Dendritic cell treated with granulocyte-macrophage colony-stimulating factor and Interleukin-4, amounts not matched to agents 40 ng/mL and 50 ng/mL, for 4 days (primary cell): ENCODE results near the gene PHLPP2.

Experiments used
- H3K27ac Mint-ChIP-seq: one replicate; pipeline ENCODE4 v1.8.0; 2022; ENCODE audit warnings: mild to moderate bottlenecking, mixed read lengths
- H3K27me3 Mint-ChIP-seq: one replicate; pipeline ENCODE4 v1.8.0; 2022; ENCODE audit warnings: mild to moderate bottlenecking, mixed read lengths
- H3K36me3 Mint-ChIP-seq: one replicate; pipeline ENCODE4 v1.8.0; 2022; ENCODE audit warnings: low read depth, mixed read lengths
- H3K4me1 Mint-ChIP-seq: one replicate; pipeline ENCODE4 v1.8.0; 2022; ENCODE audit warnings: low read depth, mixed read lengths
- H3K4me3 Mint-ChIP-seq: one replicate; pipeline ENCODE4 v1.8.0; 2022; ENCODE audit warnings: mild to moderate bottlenecking, moderate library complexity, mixed read lengths
- H3K9me3 Mint-ChIP-seq: one replicate; pipeline ENCODE4 v1.8.0; 2022; ENCODE audit warnings: mixed read lengths
- intact Hi-C: fragments of 100-400 bp; cut with micrococcal nuclease; formaldehyde crosslinking; loops from one replicate; pipeline ENCODE4 v1.15.0; 2022

The PHLPP2 gene

GRCh38 chr16:71724320-71724751, at the start of gene PHLPP2:
Gene PHLPP2 (minus strand): TSS chr16:71724701. CDS start chr16:71714795, 9,906 bp downstream.
- peaks cover 42% of the 10 kb centered on the region for H3K4me1 Mint-ChIP-seq
- H3K9me3 Mint-ChIP-seq: no peaks in the 10 kb centered on the region
- H3K27ac Mint-ChIP-seq: no peak within 1 kb of the TSS
- peaks cover 5% of the 10 kb centered on the region for H3K36me3 Mint-ChIP-seq
- H3K4me3 Mint-ChIP-seq: peak within 1 kb of the TSS; percentile 65
- intact Hi-C loops: loop anchor here (10.0 kb wide), 2 partner anchors 190 to 370 kb away; partner anchors contain the start of genes DHX38 and TXNL4B
- H3K27me3 Mint-ChIP-seq: peaks cover 24% of the 10 kb centered on the region

- Mint-ChIP-seq H3K36me3 (peaks cover 87% of the 10 kb centered on the region), H3K27ac (no peak overlapping the region), H3K4me3 (no peak overlapping the region), H3K4me1 (no peaks in the 10 kb centered on the region), H3K9me3 (no peaks in the 10 kb centered on the region), H3K27me3 (no peaks in the 10 kb centered on the region)
- intact Hi-C loops: no loop called here
These were observed 47.1 kb upstream of the PHLPP2 start for GRCh38 chr16:71771571-71771970.

- no peaks in the 10 kb centered on the region for H3K27me3 Mint-ChIP-seq
- no peak overlapping the region for H3K27ac Mint-ChIP-seq
- intact Hi-C loops: no loop called here
- H3K9me3 Mint-ChIP-seq: no peaks in the 10 kb centered on the region
- H3K36me3 Mint-ChIP-seq: peaks cover 81% of the 10 kb centered on the region
- no peaks in the 10 kb centered on the region for H3K4me1 Mint-ChIP-seq
- no peak overlapping the region for H3K4me3 Mint-ChIP-seq
These were observed 44.7 kb upstream of the PHLPP2 start for GRCh38 chr16:71769222-71769621.

GRCh38 chr16:71767060-71767900, 42.8 kb upstream of the PHLPP2 start:
- Mint-ChIP-seq H3K4me3 (no peak overlapping the region), H3K27ac (no peak overlapping the region), H3K36me3 (peaks cover 84% of the 10 kb centered on the region), H3K27me3 (no peaks in the 10 kb centered on the region), H3K4me1 (no peaks in the 10 kb centered on the region), H3K9me3 (no peaks in the 10 kb centered on the region)
- intact Hi-C loops: no loop called here

- no peaks in the 10 kb centered on the region for H3K4me1 Mint-ChIP-seq
These were observed 37.7 kb upstream of the PHLPP2 start for GRCh38 chr16:71762186-71762585.

GRCh38 chr16:71761097-71761496, 36.6 kb upstream of the PHLPP2 start:
- intact Hi-C loops: no loop called here
- H3K27ac Mint-ChIP-seq: no peak overlapping the region
- H3K9me3 Mint-ChIP-seq: no peaks in the 10 kb centered on the region
- H3K27me3 Mint-ChIP-seq: no peaks in the 10 kb centered on the region
- H3K4me3 Mint-ChIP-seq: no peak overlapping the region
- H3K4me1 Mint-ChIP-seq: no peaks in the 10 kb centered on the region
- H3K36me3 Mint-ChIP-seq: peaks cover 92% of the 10 kb centered on the region

More at GRCh38 chr16:71762186-71762585, 37.7 kb upstream of the PHLPP2 start:
- H3K27me3 Mint-ChIP-seq: no peaks in the 10 kb centered on the region
- no peak overlapping the region for H3K27ac Mint-ChIP-seq
- H3K9me3 Mint-ChIP-seq: no peaks in the 10 kb centered on the region
- intact Hi-C loops: no loop called here
- H3K36me3 Mint-ChIP-seq: peaks cover 91% of the 10 kb centered on the region
- H3K4me3 Mint-ChIP-seq: no peak overlapping the region

GRCh38 chr16:71758293-71758760, 33.8 kb upstream of the PHLPP2 start:
- Mint-ChIP-seq H3K27me3 (no peaks in the 10 kb centered on the region), H3K9me3 (no peaks in the 10 kb centered on the region), H3K4me1 (no peaks in the 10 kb centered on the region), H3K4me3 (no peak overlapping the region), H3K27ac (no peak overlapping the region), H3K36me3 (peaks cover 100% of the 10 kb centered on the region)
- intact Hi-C loops: no loop called here

- Mint-ChIP-seq H3K27ac (no peak overlapping the region), H3K36me3 (peaks cover 88% of the 10 kb centered on the region)
- intact Hi-C loops: no loop called here
These were observed 30.2 kb upstream of the PHLPP2 start for GRCh38 chr16:71754652-71755051.

GRCh38 chr16:71754108-71754507, 29.6 kb upstream of the PHLPP2 start:
- Mint-ChIP-seq H3K27ac (no peak overlapping the region), H3K4me3 (no peak overlapping the region), H3K9me3 (no peaks in the 10 kb centered on the region), H3K27me3 (no peaks in the 10 kb centered on the region), H3K36me3 (peaks cover 88% of the 10 kb centered on the region), H3K4me1 (no peaks in the 10 kb centered on the region)
- intact Hi-C loops: no loop called here

More at GRCh38 chr16:71754652-71755051, 30.2 kb upstream of the PHLPP2 start:
- H3K4me3 Mint-ChIP-seq: no peak overlapping the region
- H3K4me1 Mint-ChIP-seq: no peaks in the 10 kb centered on the region
- no peaks in the 10 kb centered on the region for H3K9me3 Mint-ChIP-seq
- no peaks in the 10 kb centered on the region for H3K27me3 Mint-ChIP-seq

GRCh38 chr16:71748226-71748625, 23.7 kb upstream of the PHLPP2 start:
- Mint-ChIP-seq H3K36me3 (peaks cover 88% of the 10 kb centered on the region), H3K4me3 (no peak overlapping the region), H3K27me3 (no peaks in the 10 kb centered on the region), H3K9me3 (no peaks in the 10 kb centered on the region), H3K27ac (no peak overlapping the region), H3K4me1 (no peaks in the 10 kb centered on the region)
- intact Hi-C loops: no loop called here

GRCh38 chr16:71746442-71747046, 22.0 kb upstream of the PHLPP2 start:
- Mint-ChIP-seq H3K27me3 (no peaks in the 10 kb centered on the region), H3K9me3 (no peaks in the 10 kb centered on the region), H3K36me3 (peaks cover 94% of the 10 kb centered on the region), H3K4me1 (no peaks in the 10 kb centered on the region), H3K4me3 (no peak overlapping the region), H3K27ac (no peak overlapping the region)
- intact Hi-C loops: no loop called here

- H3K36me3 Mint-ChIP-seq: peaks cover 88% of the 10 kb centered on the region
- H3K27me3 Mint-ChIP-seq: no peaks in the 10 kb centered on the region
- H3K4me3 Mint-ChIP-seq: no peak overlapping the region
- intact Hi-C loops: no loop called here
- H3K9me3 Mint-ChIP-seq: no peaks in the 10 kb centered on the region
- H3K27ac Mint-ChIP-seq: no peak overlapping the region
- no peaks in the 10 kb centered on the region for H3K4me1 Mint-ChIP-seq
These were observed 14.4 kb upstream of the PHLPP2 start for GRCh38 chr16:71738855-71739254.

- H3K4me1 Mint-ChIP-seq: peaks cover 6% of the 10 kb centered on the region
- peaks cover 88% of the 10 kb centered on the region for H3K36me3 Mint-ChIP-seq
These were observed 13.0 kb upstream of the PHLPP2 start for GRCh38 chr16:71737501-71737900.

GRCh38 chr16:71734511-71734910, 10.0 kb upstream of the PHLPP2 start:
- peaks cover 94% of the 10 kb centered on the region for H3K36me3 Mint-ChIP-seq
- intact Hi-C loops: no loop called here
- H3K27ac Mint-ChIP-seq: no peak overlapping the region
- H3K9me3 Mint-ChIP-seq: no peaks in the 10 kb centered on the region
- H3K27me3 Mint-ChIP-seq: no peaks in the 10 kb centered on the region
- H3K4me3 Mint-ChIP-seq: no peak overlapping the region
- H3K4me1 Mint-ChIP-seq: peaks cover 10% of the 10 kb centered on the region

More at GRCh38 chr16:71737501-71737900, 13.0 kb upstream of the PHLPP2 start:
- intact Hi-C loops: no loop called here
- H3K4me3 Mint-ChIP-seq: no peak overlapping the region
- no peak overlapping the region for H3K27ac Mint-ChIP-seq
- no peaks in the 10 kb centered on the region for H3K9me3 Mint-ChIP-seq
- H3K27me3 Mint-ChIP-seq: no peaks in the 10 kb centered on the region
